HepG2 (cell line): Measurements from ENCODE around the gene STK11. TPM values are rescaled to one million over a fixed set of nuclear protein-coding genes. Genes with fewer than 3 reads are reported as not detected.

Source experiments
- FOSL2 ChIP-seq: sonication (generic); formaldehyde crosslinking; IDR thresholded peaks from 2 replicates; pipeline ENCODE4 v1.4.0; 2020; ENCODE audit warnings: missing genetic modification reagents
- FOXJ3 ChIP-seq: sonication (generic); formaldehyde crosslinking; IDR thresholded peaks from 2 replicates; pipeline ENCODE4 v1.4.0; 2020; ENCODE audit warnings: missing genetic modification reagents, mild to moderate bottlenecking, borderline replicate concordance
- HDAC2 ChIP-seq: sonication (generic); formaldehyde crosslinking; IDR thresholded peaks from 2 replicates; pipeline ENCODE4 v1.4.0; 2020; ENCODE audit warnings: missing genetic modification reagents
- KMT2B ChIP-seq: IDR thresholded peaks from 2 replicates; pipeline ENCODE4 v1.6.1; 2016; ENCODE audit warnings: missing genetic modification reagents, missing compliant biosample characterization
- NCOR1 ChIP-seq: fragments of 200-600 bp; sonication (generic); IDR thresholded peaks from 2 replicates; pipeline ENCODE4 v1.7.0; 2017; ENCODE audit warnings: antibody characterized with exemption, low read length, borderline replicate concordance
- PBX2 ChIP-seq: IDR thresholded peaks from 2 replicates; pipeline ENCODE4 v1.6.1; 2016; ENCODE audit warnings: control low read depth
- PCBP1 ChIP-seq: fragments of 200-400 bp; formaldehyde crosslinking; IDR thresholded peaks from 2 replicates; pipeline ENCODE4 v1.6.1; 2017; ENCODE audit warnings: mild to moderate bottlenecking, low read depth, low read length, borderline replicate concordance
- PLSCR1 ChIP-seq: sonication (generic); formaldehyde crosslinking; IDR thresholded peaks from 2 replicates; pipeline ENCODE4 v1.5.0; 2020; ENCODE audit warnings: missing genetic modification reagents, mild to moderate bottlenecking, borderline replicate concordance
- TFDP1 ChIP-seq: IDR thresholded peaks from 2 replicates; pipeline ENCODE4 v1.6.1; 2016; ENCODE audit warnings: missing compliant biosample characterization, missing genetic modification reagents, borderline replicate concordance
- TOE1 ChIP-seq: sonication (generic); formaldehyde crosslinking; IDR thresholded peaks from 2 replicates; pipeline ENCODE4 v1.4.0; 2020; ENCODE audit warnings: mild to moderate bottlenecking, missing genetic modification reagents
- TSC22D2 ChIP-seq: sonication (generic); formaldehyde crosslinking; IDR thresholded peaks from 2 replicates; pipeline ENCODE4 v1.5.1; 2020; ENCODE audit warnings: missing genetic modification reagents, mild to moderate bottlenecking, borderline replicate concordance
- ZBTB7B ChIP-seq: sonication (generic); formaldehyde crosslinking; IDR thresholded peaks from 2 replicates; pipeline ENCODE4 v1.4.0; 2020; ENCODE audit warnings: missing genetic modification reagents
- ZNF451 ChIP-seq: sonication (generic); formaldehyde crosslinking; IDR thresholded peaks from 2 replicates; pipeline ENCODE4 v1.5.0; 2020; ENCODE audit warnings: mild to moderate bottlenecking, missing genetic modification reagents
- ZNF749 ChIP-seq: sonication (generic); formaldehyde crosslinking; IDR thresholded peaks from 2 replicates; pipeline ENCODE4 v1.8.0; 2022; ENCODE audit warnings: mild to moderate bottlenecking, missing genetic modification reagents, moderate library complexity, borderline replicate concordance
- ZSCAN5A ChIP-seq: sonication (generic); formaldehyde crosslinking; IDR thresholded peaks from 2 replicates; pipeline ENCODE4 v1.8.0; 2022; ENCODE audit warnings: mild to moderate bottlenecking, missing genetic modification reagents, borderline replicate concordance
- ZUFSP ChIP-seq: sonication (generic); formaldehyde crosslinking; IDR thresholded peaks from 2 replicates; pipeline ENCODE4 v1.9.0; 2021; ENCODE audit warnings: missing genetic modification reagents, mild to moderate bottlenecking, borderline replicate concordance
- polyA plus RNA-seq, 8 experiments: library from polyadenylated mRNA; depleted of rRNA in 3 of 8; stranded (reverse) in 7 of 8; unstranded in 1 of 8; fragments of >200 nt; fragmentation: Illumina TruSeq in 4 of 8; extraction: Trizol in 4 of 8; gene quantifications; 2 replicates each; pipeline versions ENCODE4 v1.2.1 to v1.2.3, GENCODE V29; 2011 to 2016; ENCODE audit warnings: low read depth in 4 of 8, missing spikeins in 1 of 8, mixed read lengths in 1 of 8; ENCODE audit not compliant: insufficient read depth in 1 of 8
- total RNA-seq, 5 experiments: library from RNA; depleted of rRNA; stranded (reverse); fragments of >200 nt; fragmentation: Illumina TruSeq; extraction: Trizol; gene quantifications; 2 replicates each; pipeline ENCODE4 v1.2.3, GENCODE V29; 2016; ENCODE audit warnings: low read depth in 1 of 5
- TF ChIP-seq, protein P1 (sequence below): IDR thresholded peaks from 2 replicates; pipeline ENCODE4 v1.6.1; 2016; ENCODE audit warnings: missing compliant biosample characterization, missing genetic modification reagents, borderline replicate concordance
- TF ChIP-seq, protein P2 (sequence below): IDR thresholded peaks from 2 replicates; pipeline ENCODE4 v1.6.1; 2016

Gene STK11
- total and polyA plus RNA-seq, 2 of the 13 experiments (the other 11 are each of a cell fraction or from before 2014, with no cell fraction given) = 27.5 to 43.6 TPM

- TF ChIP-seq ZSCAN5A (CRISPR knock-in tag) = 0 out of 2 replicates have a peak, but pooled peaks have one; percentile 24
- TF ChIP-seq KMT2B = no peak
- no peak for TF ChIP-seq ZNF451 (CRISPR knock-in tag)
- TF ChIP-seq TFDP1 (CRISPR knock-in tag) = no peak
- no peak for TF ChIP-seq PBX2 (CRISPR knock-in tag)
- TF ChIP-seq TSC22D2 = no peak
- no peak for TF ChIP-seq PCBP1
- no peak for TF ChIP-seq FOXJ3 (CRISPR knock-in tag)
- TF ChIP-seq ZNF749 (CRISPR knock-in tag) = no peak
- TF ChIP-seq PLSCR1 (CRISPR knock-in tag) = no peak
- no peak for TF ChIP-seq NCOR1
- TF ChIP-seq HDAC2 (CRISPR knock-in tag) = peak; percentile 20; the same call in 1 of the 2 replicates
- TF ChIP-seq TOE1 (CRISPR knock-in tag) = no peak
- TF ChIP-seq FOSL2 (CRISPR knock-in tag) = no peak
- TF ChIP-seq ZUFSP = no peak
- TF ChIP-seq, protein P1, sequence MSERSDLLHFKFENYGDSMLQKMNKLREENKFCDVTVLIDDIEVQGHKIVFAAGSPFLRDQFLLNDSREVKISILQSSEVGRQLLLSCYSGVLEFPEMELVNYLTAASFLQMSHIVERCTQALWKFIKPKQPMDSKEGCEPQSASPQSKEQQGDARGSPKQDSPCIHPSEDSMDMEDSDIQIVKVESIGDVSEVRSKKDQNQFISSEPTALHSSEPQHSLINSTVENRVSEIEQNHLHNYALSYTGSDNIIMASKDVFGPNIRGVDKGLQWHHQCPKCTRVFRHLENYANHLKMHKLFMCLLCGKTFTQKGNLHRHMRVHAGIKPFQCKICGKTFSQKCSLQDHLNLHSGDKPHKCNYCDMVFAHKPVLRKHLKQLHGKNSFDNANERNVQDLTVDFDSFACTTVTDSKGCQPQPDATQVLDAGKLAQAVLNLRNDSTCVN (CRISPR knock-in tag) = no peak
- TF ChIP-seq, protein P2, sequence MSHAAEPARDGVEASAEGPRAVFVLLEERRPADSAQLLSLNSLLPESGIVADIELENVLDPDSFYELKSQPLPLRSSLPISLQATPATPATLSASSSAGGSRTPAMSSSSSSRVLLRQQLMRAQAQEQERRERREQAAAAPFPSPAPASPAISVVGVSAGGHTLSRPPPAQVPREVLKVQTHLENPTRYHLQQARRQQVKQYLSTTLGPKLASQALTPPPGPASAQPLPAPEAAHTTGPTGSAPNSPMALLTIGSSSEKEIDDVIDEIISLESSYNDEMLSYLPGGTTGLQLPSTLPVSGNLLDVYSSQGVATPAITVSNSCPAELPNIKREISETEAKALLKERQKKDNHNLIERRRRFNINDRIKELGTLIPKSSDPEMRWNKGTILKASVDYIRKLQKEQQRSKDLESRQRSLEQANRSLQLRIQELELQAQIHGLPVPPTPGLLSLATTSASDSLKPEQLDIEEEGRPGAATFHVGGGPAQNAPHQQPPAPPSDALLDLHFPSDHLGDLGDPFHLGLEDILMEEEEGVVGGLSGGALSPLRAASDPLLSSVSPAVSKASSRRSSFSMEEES (CRISPR knock-in tag) = no peak
- no peak for TF ChIP-seq ZBTB7B
Observed at GRCh38 chr19:1173845-1174809, 31.5 kb upstream of the STK11 start, which contains the start of gene SBNO2 (continued).
